ENCODE results near the gene SMPX.

SMPX gene

DNA sequence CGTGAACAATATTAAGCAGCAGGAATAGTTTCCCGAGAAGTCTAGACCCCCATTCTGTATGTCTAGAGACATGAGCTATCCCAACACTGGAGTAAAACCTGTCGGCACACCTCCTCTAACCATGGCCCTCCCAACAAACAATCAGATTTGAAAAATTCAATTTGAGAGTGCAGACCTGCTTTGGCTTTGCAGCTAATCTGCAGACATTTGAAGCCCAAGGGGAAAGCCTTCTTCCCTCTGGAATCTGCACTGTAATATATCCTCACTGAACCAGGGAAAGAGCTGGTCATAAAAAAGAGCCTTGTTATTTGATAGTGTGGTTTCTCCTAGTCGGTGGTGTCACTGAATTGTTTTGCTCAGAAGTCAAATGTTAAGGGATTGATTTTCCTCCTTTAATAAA is 55.2 kb downstream of the SMPX start:
- no peaks in the 10 kb centered on the region for H3K4me1 ChIP-seq (ENCODE audit: insufficient read depth, low read length, severe bottlenecking)
- H3K9ac ChIP-seq (ENCODE audit: low read length) = no peak overlapping the region
- no peaks in the 10 kb centered on the region for H3K9me3 ChIP-seq (ENCODE audit: low read length)
- H3K9me2 ChIP-seq (ENCODE audit: low read depth, low read length) = no peaks in the 10 kb centered on the region
- H3F3A ChIP-seq (ENCODE audit: insufficient read depth, low read length) = no peaks in the 10 kb centered on the region
- no peak overlapping the region for H3K27ac ChIP-seq (ENCODE audit: low read depth, low read length, poor library complexity, severe bottlenecking)
- no peaks in the 10 kb centered on the region for H4K20me1 ChIP-seq (ENCODE audit: insufficient read depth, low read length)
- H3K27me3 ChIP-seq (ENCODE audit: insufficient read depth, low read length) = no peaks in the 10 kb centered on the region
- H3K4me2 ChIP-seq (ENCODE audit: low read length) = no peak overlapping the region
- H3K4me3 ChIP-seq (ENCODE audit: low read depth, low read length, poor library complexity, severe bottlenecking) = no peak overlapping the region
- no peak overlapping the region for H2AFZ ChIP-seq (ENCODE audit: low read length)
- TF ChIP-seq CTCF (IDR thresholded peaks at IDR 0.05; ENCODE audit: low read length) = no peak
- TF ChIP-seq EZH2 (IDR thresholded peaks at IDR 0.05; ENCODE audit: borderline replicate concordance, low read length) = no peak
- no peaks in the 10 kb centered on the region for H3K36me3 ChIP-seq (ENCODE audit: insufficient read depth, low read length)
- H3K79me2 ChIP-seq (ENCODE audit: insufficient read depth, low read length) = no peaks in the 10 kb centered on the region

GRCh38 chrX:21700967-21701366 is 56.9 kb downstream of the SMPX start:
- H3K4me2 ChIP-seq (ENCODE audit: low read length) = no peak overlapping the region
- no peaks in the 10 kb centered on the region for H3K9me2 ChIP-seq (ENCODE audit: low read depth, low read length)
- H3F3A ChIP-seq (ENCODE audit: insufficient read depth, low read length) = no peaks in the 10 kb centered on the region
- no peak for TF ChIP-seq EZH2 (IDR thresholded peaks at IDR 0.05; ENCODE audit: borderline replicate concordance, low read length)
- no peak for TF ChIP-seq CTCF (IDR thresholded peaks at IDR 0.05; ENCODE audit: low read length)
- no peaks in the 10 kb centered on the region for H3K4me1 ChIP-seq (ENCODE audit: insufficient read depth, low read length, severe bottlenecking)
- no peaks in the 10 kb centered on the region for H3K27me3 ChIP-seq (ENCODE audit: insufficient read depth, low read length)
- no peak overlapping the region for H3K4me3 ChIP-seq (ENCODE audit: low read depth, low read length, poor library complexity, severe bottlenecking)
- no peak overlapping the region for H2AFZ ChIP-seq (ENCODE audit: low read length)
- no peaks in the 10 kb centered on the region for H4K20me1 ChIP-seq (ENCODE audit: insufficient read depth, low read length)
- H3K36me3 ChIP-seq (ENCODE audit: insufficient read depth, low read length) = no peaks in the 10 kb centered on the region
- H3K9me3 ChIP-seq (ENCODE audit: low read length) = no peaks in the 10 kb centered on the region
- H3K9ac ChIP-seq (ENCODE audit: low read length) = no peak overlapping the region
- H3K79me2 ChIP-seq (ENCODE audit: insufficient read depth, low read length) = no peaks in the 10 kb centered on the region
- H3K27ac ChIP-seq (ENCODE audit: low read depth, low read length, poor library complexity, severe bottlenecking) = no peak overlapping the region

DNA sequence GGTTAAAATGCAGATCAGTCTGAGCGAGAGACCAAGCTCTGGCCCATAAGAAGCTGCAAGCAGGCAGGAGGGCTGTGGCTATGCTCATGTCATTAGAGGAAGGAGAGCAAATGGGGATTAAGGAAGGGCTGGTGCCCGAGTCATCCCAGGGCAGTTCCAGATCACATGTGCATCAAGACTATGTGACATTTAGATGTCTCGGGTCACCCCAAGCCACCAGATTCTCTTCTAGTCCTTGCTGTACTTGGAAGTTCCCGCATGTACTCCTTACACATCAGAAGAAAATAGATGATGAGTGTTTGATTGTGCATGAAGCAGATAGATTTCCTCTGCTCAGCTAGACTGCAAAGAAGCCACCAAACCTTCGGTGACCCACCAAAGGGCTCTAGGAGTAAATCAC is 57.6 kb downstream of the SMPX start:
- no peaks in the 10 kb centered on the region for H3K27me3 ChIP-seq (ENCODE audit: insufficient read depth, low read length)
- H2AFZ ChIP-seq (ENCODE audit: low read length) = no peak overlapping the region

More for the DNA sequence above, 57.6 kb downstream of the SMPX start:
- TF ChIP-seq CTCF (IDR thresholded peaks at IDR 0.05; ENCODE audit: low read length) = no peak
- TF ChIP-seq EZH2 (IDR thresholded peaks at IDR 0.05; ENCODE audit: borderline replicate concordance, low read length) = no peak
- H3K79me2 ChIP-seq (ENCODE audit: insufficient read depth, low read length) = no peaks in the 10 kb centered on the region
- no peak overlapping the region for H3K27ac ChIP-seq (ENCODE audit: low read depth, low read length, poor library complexity, severe bottlenecking)
- H3K4me3 ChIP-seq (ENCODE audit: low read depth, low read length, poor library complexity, severe bottlenecking) = no peak overlapping the region
- H3K4me1 ChIP-seq (ENCODE audit: insufficient read depth, low read length, severe bottlenecking) = no peaks in the 10 kb centered on the region
- H3K4me2 ChIP-seq (ENCODE audit: low read length) = no peak overlapping the region
- no peaks in the 10 kb centered on the region for H3K9me3 ChIP-seq (ENCODE audit: low read length)
- no peaks in the 10 kb centered on the region for H3K36me3 ChIP-seq (ENCODE audit: insufficient read depth, low read length)
- no peak overlapping the region for H3K9ac ChIP-seq (ENCODE audit: low read length)
- no peaks in the 10 kb centered on the region for H4K20me1 ChIP-seq (ENCODE audit: insufficient read depth, low read length)
- no peaks in the 10 kb centered on the region for H3F3A ChIP-seq (ENCODE audit: insufficient read depth, low read length)
- H3K9me2 ChIP-seq (ENCODE audit: low read depth, low read length) = no peaks in the 10 kb centered on the region

Measured in OCI-LY1 (cell line).